Erythroblast (primary cell): ENCODE data around the gene SPHKAP.
"Not testable (repeated sequence)": the region's sequence is repeated elsewhere in the genome, so short reads cannot be mapped to it uniquely, and the experiment has no call there.

Experiments
- DNase-seq, 2 experiments: peaks; one replicate each; lab custom pipeline; 2025; lab: John Stamatoyannopoulos, UW
- GATA1 ChIP-seq: IDR thresholded peaks from 2 replicates; pipeline ENCODE4 v1.6.1; 2011; ENCODE audit warnings: low read depth, mild to moderate bottlenecking, control low read depth, low read length, moderate library complexity
- POLR2A ChIP-seq: IDR thresholded peaks from 2 replicates; pipeline ENCODE4 v1.6.1; 2011; ENCODE audit warnings: mild to moderate bottlenecking, low read length

The SPHKAP gene

DNA sequence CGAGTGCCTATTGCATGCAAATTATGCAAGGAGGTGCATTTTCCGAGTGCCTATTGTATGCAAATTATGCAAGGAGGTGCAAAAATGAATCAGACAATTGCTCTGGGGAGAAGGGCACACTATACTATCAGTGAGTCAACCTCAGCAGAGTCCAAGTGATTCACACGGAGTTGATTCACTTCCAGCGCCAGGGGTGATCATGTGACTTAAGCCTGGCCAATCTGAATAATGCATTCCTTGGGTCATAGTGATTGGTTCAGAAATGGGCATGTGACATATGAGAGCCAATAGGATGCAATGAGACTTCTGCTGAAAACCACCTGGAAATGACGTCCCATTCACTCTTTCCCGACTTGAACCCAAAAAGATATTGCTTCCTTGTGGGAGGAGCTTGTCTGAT lies 157.9 kb downstream of the SPHKAP start:
- TF ChIP-seq POLR2A = no peak
- TF ChIP-seq GATA1 = no peak
- DNase-seq = no peak

DNA sequence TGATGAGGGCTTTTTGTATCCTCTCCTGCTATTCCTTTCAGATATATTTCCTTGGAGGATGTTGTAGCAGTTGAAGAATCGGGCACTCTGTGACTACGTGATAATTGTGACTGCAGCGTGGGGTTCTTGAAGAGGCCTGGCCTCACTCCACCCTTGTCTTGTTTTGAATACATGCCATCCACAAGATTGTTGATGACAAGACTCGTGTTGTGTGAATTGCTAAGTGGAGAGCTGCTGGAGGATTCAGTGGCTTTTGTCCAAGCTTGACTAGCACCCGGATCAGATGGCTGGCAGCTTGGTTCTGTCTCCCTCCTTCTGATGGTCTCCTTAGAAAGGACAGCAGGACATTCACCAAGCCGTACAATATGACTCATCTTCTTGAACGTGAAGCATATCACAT lies 163.2 kb downstream of the SPHKAP start:
- no peak for DNase-seq
- no peak for TF ChIP-seq GATA1
- TF ChIP-seq POLR2A = no peak

DNA sequence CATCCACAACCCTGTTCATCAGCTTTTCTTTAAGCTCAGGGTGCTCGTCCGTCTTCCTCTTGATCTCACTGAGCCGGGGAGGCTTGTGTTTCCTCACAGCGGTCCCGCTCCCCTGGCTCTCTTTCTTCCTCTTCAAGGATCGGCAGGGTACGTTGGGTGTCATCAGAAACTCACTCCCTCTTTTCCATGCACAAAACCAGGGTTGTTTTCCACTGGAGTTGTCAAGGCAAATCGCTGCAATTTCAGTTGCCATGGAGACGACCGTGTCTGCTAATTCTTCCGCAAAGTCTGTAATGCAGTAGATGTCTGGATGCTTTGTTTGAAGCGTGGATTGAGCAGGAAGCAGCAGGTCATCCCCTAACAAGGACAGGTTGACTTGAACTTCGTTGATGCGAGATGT lies 163.7 kb downstream of the SPHKAP start:
- DNase-seq = no peak
- TF ChIP-seq GATA1 (no peak), POLR2A (no peak)

DNA sequence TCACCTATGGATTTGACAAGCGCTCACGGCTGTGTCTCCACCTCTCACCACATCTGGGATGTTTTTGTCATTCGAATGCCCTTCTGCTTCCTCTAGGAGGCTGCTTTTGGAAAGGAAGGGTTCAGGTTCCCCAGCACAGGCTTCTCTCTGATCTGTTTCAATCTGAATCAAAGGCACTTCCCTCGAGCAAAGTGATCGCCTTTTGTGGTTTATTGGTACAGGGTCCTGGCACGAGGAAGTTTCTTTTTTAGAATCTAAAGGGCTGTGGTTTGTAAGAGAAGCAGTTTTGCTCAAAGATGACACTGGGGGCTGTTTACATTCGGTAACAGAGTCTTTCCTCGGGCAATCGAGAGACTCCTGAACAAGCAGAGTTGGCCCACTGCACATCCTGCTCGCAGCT lies 165.1 kb downstream of the SPHKAP start:
- no peak for TF ChIP-seq GATA1
- DNase-seq = no peak

DNA sequence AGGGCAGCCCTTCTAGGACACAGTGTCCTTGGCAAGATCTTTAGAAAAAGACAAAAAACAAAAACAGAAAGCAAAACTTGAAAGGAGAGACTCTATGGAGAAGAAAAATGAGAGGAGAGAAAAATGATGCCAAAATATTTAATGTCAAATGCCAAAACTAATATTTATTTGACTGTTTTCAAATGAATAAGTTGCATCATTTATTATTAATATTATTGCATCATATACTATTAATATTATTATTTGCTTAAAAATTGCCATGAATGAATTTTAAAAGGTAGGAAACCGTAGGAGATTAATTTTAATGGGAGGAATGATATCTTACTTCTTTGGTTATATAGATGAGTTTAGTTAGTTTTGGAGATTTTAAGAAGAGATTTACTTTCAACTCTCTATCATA lies 165.7 kb downstream of the SPHKAP start:
- DNase-seq = no peak
- TF ChIP-seq GATA1 = no peak
- TF ChIP-seq POLR2A = no peak

DNA sequence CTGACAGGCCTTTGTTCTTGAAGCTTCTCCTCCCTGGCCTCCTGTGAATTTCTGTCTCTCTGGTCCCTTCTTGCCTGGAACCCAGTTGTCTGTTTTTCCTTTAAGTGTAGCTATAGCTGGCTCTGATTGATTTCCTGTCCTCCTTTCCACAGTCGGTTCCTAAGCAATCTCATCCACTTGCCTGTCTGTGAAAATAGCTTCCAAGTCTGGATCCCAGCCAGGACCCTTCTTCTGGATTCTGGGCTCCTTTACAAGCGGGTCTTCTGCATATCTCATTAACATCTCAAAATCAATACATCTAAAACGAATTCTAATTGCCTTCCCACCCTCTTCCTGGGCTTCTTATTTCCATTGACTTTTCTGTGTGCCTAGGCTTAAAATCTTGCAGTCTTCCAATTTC lies 185.1 kb downstream of the SPHKAP start:
- DNase-seq = no peak

DNA sequence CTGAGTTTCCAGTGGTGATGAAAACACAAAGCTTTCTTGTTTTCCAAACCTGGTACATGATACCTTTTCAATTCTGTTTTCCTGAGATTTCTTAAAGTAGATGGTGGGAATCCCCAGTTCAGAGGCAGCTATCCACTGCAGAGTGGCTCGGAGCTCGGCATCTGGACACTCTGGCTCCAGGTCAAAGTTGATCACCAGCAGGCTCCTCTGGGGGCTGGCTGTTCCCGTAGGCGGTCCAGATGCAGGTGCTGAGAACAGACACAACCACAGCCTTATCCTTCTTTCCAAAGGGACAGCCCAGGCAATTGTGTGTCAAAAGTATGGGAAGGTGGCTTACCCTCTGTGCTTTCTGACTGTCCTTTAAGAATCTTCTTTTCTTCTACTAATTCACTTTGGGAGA lies 190.6 kb downstream of the SPHKAP start:
- TF ChIP-seq GATA1 = no peak
- TF ChIP-seq POLR2A = no peak

More for the DNA sequence above, 185.1 kb downstream of the SPHKAP start:
- no peak for TF ChIP-seq GATA1
- TF ChIP-seq POLR2A = no peak

DNA sequence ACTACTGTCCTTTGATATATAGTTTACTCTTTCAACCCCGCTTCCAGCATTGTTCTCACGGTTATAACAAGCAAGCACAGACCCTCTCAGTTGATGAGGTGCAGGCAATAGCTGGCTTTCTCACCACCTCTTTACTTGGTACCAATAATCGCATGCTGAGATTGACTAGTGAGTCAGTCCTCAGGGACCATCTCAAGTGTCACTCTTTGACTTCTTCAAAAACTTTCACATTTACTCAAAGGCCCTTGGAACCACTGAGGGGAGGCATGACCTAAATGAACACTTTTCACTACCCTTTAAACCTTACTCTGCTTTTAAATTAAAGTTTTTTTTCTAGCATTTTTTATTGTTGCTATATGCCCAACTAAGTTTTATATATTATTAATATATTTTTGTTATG lies 208.2 kb downstream of the SPHKAP start:
- DNase-seq = no peak
- no peak for TF ChIP-seq GATA1
- no peak for TF ChIP-seq POLR2A

More for the DNA sequence above, 190.6 kb downstream of the SPHKAP start:
- no peak for DNase-seq

DNA sequence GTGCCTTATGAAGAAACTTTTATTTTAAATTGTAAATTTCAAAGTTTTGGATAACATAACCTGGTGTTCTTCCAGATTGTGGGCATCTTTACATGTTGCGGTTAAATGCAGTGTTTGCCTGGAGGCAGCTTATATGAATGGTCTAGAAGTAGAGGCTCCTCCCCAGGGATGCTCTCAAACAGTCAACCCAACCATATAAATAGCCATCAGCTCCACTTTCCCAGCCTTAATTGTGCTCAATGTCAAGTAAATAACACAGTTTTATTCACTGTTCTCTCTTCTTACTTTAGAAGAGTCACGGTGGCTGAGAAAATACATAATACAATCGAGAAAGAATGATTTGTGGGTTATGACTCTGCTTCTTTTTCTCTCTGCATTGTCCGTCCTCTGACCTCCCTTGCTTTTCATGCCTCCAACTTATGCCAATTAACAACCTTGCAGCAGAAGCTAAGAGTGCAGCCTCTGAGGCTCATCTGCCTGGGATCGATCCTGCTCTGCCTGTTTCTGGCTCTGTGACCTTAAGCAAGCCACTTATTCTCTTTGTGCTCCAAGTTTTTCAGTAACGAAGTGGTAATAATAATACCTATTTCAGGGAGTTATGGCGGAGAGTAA lies 209.8 kb downstream of the SPHKAP start:
- DNase-seq = no peak
- TF ChIP-seq POLR2A (no peak), GATA1 (no peak)

DNA sequence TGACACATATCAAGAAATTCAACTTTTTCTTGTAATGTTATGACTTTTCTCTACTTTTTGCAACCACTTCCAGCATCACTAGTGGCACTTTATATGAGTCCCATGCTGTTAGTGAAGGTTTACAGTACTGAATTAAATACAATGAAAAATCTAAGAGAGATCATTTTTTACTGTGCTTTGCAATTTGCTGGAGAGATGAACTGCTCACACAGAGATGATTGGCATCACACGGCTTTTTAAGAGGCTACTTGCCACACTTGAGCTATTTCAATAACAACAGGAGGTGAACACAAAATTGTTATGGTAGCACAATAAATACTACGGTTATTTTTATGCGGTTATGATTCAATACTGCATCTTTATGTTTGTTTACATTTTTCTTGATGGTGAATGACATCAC lies 221.2 kb downstream of the SPHKAP start:
- DNase-seq = no peak
- no peak for TF ChIP-seq GATA1
- TF ChIP-seq POLR2A = no peak

DNA sequence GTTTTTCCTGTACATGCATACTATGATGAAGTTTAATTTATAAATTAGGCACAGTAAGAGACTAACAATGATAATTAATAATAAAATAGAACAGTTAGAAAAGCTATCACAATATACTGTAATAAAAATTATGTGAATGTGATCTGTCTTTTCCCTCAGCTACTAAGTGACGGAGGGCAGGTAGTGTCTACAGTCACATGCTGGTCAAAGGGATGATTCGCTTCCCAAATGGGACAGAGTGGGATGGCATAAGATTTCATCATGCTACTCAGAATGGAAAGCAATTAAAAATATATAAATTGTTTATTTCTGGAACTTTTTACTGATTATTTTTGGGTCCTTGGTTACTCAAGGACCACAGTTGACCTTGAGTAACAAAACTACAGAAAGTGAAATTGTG lies 238.5 kb downstream of the SPHKAP start:
- no peak for DNase-seq
- TF ChIP-seq POLR2A (no peak), GATA1 (no peak)

DNA sequence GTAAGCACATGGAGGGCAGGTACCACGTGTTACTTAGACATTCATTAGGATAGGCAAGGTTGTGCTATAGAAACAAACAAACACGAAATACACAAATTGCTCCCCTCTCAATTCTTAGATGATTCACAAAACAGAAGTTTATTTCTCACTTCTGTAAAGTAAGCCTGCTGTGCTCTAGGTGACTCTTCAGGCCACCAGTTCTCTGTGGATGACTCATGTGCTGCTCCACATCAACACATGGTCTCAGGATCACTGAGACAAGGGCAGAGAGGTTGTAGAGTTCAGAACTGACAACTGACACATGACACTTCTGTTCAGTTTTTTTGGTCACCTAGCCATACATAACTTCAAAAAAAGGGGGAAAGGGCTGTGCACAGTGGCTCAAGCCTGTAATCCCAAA lies 239.5 kb downstream of the SPHKAP start:
- no peak for TF ChIP-seq GATA1
- TF ChIP-seq POLR2A = no peak
- no peak for DNase-seq

DNA sequence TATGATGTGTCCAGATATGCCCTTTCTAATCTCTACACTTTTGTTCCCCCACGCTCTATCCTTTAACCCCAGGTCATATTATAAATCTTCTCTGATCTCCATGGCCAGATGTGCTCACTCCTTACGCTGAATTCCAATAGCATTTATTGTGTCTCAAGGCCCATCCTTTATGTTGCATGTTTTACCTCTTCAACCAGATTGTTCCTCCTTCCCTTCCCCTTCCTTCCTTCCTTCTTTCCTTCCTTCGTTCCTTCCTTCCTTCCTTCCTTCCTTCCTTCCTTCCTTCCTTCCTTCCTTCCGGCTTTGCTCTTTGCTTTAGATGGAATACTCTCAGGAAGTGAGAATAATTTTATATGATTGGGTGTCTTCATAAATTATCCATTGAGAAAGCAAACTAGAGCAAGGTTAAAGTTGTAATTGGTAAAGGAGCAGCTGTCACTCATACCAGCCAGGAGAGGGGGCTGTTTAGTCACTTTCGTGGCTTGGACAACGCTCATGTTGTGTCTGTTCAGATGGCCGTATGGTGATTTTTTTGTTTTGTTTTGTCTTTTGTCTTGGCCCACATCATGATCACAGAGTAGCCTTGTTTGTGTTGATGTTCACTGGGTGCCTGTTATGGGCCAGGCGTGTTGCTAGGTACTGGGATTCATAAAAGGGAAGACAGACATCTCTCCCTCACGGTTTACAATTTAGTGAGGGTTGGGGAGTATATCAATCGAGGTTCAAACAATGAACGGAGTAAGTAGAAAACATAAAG lies 242.0 kb downstream of the SPHKAP start:
- peak; percentile 18 to 43 for DNase-seq
- TF ChIP-seq GATA1 (no peak), POLR2A (no peak)

DNA sequence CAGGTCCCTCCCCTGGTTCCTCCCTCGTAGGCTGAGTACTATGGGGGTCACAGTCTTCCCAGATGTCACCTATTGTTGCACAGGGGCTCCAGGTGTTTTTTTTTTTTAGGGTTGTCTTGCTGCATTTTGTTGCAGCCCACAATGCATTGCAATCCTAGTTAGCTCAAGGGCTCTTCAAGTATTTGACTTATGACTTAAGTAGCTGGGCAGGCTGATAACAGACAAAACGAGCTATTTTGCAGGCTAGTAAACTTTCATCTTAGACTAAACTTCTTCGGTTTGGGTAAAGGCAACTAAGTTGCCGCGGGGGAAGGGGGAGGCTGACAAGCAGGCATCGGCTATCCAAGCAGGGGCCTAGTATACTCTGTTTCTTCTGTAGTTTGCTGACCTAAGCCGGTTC lies 245.2 kb downstream of the SPHKAP start:
- DNase-seq = not testable (repeated sequence)

DNA sequence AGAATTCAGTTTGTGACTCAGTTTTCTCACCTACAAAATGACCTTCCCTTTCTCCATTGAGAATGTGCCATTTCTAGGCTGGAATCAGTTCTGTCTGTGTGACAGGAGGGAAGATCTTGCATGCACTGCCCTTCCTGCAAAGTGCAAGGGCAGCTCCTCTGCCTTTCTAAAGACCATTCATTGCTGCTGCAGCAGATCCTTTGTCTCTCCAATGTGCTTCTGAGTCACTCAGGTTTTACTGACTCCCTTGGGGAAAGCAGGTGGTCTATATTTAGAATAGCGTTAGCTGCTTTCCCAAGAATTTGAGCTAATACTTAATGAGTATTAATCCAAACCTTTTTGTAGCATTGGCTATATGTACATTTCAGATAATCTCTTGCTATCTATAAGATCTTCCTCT lies 247.6 kb downstream of the SPHKAP start:
- TF ChIP-seq GATA1 (no peak), POLR2A (no peak)
- no peak for DNase-seq
